Measurements from ENCODE around the gene NBEA.
"Not testable (repeated sequence)": the region's sequence is repeated elsewhere in the genome, so short reads cannot be mapped to it uniquely, and the experiment has no call there.

Gene NBEA, protein sequence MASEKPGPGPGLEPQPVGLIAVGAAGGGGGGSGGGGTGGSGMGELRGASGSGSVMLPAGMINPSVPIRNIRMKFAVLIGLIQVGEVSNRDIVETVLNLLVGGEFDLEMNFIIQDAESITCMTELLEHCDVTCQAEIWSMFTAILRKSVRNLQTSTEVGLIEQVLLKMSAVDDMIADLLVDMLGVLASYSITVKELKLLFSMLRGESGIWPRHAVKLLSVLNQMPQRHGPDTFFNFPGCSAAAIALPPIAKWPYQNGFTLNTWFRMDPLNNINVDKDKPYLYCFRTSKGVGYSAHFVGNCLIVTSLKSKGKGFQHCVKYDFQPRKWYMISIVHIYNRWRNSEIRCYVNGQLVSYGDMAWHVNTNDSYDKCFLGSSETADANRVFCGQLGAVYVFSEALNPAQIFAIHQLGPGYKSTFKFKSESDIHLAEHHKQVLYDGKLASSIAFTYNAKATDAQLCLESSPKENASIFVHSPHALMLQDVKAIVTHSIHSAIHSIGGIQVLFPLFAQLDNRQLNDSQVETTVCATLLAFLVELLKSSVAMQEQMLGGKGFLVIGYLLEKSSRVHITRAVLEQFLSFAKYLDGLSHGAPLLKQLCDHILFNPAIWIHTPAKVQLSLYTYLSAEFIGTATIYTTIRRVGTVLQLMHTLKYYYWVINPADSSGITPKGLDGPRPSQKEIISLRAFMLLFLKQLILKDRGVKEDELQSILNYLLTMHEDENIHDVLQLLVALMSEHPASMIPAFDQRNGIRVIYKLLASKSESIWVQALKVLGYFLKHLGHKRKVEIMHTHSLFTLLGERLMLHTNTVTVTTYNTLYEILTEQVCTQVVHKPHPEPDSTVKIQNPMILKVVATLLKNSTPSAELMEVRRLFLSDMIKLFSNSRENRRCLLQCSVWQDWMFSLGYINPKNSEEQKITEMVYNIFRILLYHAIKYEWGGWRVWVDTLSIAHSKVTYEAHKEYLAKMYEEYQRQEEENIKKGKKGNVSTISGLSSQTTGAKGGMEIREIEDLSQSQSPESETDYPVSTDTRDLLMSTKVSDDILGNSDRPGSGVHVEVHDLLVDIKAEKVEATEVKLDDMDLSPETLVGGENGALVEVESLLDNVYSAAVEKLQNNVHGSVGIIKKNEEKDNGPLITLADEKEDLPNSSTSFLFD (N-terminal part only)
- 2.9 to 8.8 (median 5.2) reads per million in 4 donors for total RNA-seq

GRCh38 chr13:34941835-34942731, at the start of gene NBEA:
TSS of gene NBEA (plus strand) at chr13:34942270. CDS start at chr13:34942821, 551 bp downstream.
- DNase-seq: peak; percentile 21 to 55 (median 46)

GRCh38 chr13:34894756-34895155, 47.3 kb upstream of the NBEA start:
- DNase-seq: no peak

- no peak for DNase-seq
Measured at GRCh38 chr13:34897220-34897619, 44.9 kb upstream of the NBEA start.

GRCh38 chr13:34899888-34900287, 42.2 kb upstream of the NBEA start:
- no peak for DNase-seq

- DNase-seq: no peak
Measured at GRCh38 chr13:34900288-34900739, 41.8 kb upstream of the NBEA start.

DNA sequence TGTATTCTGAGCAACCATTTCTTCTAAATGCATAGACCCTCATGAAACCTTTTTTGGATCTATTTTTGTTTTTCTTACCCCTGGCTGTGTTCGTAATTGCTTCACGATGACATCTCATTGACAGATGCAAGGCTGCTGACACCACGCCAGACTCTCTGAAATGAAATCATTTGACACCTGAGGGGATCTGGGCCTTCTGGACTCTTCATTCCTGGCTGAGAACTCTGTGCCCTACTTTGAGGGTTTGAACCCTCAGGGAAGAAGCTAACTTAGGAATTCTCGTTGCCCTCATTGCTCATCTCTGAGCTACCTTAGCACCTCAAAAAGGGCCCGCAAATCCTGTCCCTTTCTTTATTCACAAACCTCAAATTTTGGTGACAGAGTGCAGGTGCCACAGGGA, 40.5 kb upstream of the NBEA start:
- no peak for DNase-seq

DNA sequence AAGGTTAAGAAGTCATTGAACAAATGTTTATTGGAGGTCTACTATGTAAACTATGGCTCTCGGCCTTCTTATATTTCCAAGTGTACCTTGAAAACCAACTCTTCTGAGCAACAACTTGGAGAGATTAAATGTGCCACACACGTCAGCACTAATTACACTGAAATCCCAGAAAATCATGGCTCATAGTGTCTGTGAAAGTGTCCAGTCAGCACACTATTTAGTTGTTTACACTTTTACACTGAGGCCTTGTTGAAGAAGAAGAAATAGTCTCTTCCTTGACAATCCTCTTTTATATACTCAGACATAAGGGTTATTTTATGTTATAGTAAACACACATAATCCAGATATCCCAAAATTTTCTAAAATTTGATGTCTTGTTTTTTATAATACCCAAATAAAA, 30.9 kb upstream of the NBEA start:
- no peak for DNase-seq

GRCh38 chr13:34913040-34913439, 29.0 kb upstream of the NBEA start:
- DNase-seq: no peak

GRCh38 chr13:34914416-34914815, 27.7 kb upstream of the NBEA start:
- no peak for DNase-seq

GRCh38 chr13:34926508-34926907, 15.6 kb upstream of the NBEA start:
- DNase-seq: no peak

DNA sequence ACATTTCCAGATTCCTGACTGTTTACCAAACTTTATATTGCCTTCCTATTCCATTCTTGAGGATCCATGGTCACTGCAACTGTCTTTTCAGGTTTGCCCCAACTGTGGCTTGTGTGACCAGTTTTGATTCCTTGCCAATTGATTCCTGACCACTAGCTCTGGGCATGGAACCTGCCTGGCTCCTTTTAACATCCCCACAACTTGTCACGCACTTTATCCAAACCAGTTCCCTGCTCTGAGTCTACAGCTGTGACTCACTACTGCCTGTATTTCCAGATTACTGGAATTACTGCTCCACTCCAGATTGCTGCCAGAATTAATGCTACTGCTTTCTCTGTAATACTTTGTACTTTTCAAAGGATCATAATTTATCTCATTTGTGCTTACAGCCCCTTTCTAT, 13.4 kb upstream of the NBEA start:
- not testable (repeated sequence) for DNase-seq

DNA sequence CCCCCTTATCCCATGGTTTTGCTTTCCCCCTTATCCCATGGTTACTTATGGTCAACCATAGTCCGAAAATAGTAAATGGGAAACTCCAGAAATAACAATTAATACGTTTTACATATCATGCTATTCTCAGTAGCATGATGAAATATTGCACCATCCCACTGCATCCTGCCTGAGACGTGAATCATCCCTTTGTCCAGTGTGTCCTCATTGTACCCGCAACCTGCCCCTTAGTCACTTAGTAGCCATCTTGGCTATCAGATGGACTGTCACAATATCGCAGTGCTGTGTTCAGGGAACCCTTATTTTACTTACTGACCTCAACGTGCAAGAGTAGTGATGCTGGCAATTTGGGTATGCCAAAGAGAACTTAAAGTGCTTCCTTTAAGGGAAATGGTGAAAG, 10.5 kb upstream of the NBEA start:
- no peak for DNase-seq

- no peak for DNase-seq
Measured at GRCh38 chr13:34933349-34933748, 8.7 kb upstream of the NBEA start.

- no peak for DNase-seq
Measured at GRCh38 chr13:34933786-34934185, 8.3 kb upstream of the NBEA start.

GRCh38 chr13:34935841-34936240, 6.2 kb upstream of the NBEA start:
- no peak for DNase-seq

DNA sequence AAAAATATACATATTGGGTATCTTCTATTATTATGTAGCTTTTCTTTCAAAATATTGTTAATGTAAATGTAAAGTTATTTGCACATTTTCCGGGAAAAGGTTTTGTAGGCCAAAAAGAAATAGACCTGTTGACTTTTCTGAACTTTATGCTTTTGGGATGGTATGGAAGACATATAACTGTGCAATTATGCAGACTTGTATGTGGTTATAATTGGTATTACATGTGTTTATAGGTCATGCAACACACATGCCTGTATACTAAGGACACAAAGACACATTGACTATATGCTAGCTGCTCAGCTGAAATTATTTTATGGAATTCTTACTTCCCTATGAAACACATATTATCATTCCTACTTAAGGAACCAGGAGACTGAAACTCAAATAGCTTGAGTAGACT, 2.3 kb upstream of the NBEA start:
- no peak for DNase-seq

DNA sequence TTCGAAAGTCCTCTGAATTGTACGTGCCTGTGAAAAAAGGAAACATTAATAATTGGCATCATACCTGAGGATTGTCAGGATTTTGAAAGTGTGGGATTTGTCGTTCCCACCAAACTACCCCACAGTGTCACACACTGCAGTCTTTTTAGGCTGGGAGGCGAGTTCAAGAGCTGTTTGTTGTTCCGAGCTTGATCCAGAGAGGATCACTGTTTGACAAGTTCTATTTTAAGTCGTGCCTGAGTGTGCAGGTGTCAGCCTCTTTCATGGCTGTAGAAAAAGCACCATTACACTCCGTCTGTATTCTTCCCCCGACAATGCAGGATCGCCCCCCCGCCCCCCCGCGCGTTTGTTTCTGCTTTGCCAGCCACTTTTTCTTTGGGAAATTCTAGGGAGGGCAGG, 635 bp upstream of the NBEA start:
- no peak for DNase-seq

DNA sequence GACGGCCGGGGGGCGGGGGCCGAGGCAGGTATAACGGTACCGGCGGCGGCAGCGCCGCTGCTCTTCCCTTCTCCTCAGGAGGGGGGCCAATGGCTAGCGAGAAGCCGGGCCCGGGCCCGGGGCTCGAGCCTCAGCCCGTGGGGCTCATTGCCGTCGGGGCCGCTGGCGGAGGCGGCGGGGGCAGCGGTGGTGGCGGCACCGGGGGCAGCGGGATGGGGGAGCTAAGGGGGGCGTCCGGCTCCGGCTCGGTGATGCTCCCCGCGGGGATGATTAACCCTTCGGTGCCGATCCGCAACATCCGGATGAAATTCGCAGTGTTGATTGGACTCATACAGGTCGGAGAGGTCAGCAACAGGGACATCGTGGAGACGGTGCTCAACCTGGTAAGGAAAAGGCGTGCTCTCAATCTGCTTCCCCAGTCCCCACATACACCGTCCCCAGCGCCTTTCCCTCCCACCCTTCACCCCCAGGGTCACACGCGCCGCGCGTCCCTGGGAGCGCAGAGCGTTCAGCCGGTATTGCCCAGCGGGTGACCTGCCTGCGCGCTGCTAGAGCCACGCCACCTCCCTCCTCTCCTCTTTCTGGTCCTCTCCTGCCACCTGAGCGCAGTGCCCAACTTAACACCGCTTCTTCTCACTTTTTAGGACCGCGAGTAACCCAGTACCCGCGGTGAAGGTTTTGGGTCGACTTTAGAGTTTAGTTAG, 814 bp downstream of the NBEA start:
- peak in 1 of 5 donors; percentile 0 for DNase-seq

GRCh38 chr13:34943436-34944273, 1.6 kb downstream of the NBEA start:
- DNase-seq: no peak

DNA sequence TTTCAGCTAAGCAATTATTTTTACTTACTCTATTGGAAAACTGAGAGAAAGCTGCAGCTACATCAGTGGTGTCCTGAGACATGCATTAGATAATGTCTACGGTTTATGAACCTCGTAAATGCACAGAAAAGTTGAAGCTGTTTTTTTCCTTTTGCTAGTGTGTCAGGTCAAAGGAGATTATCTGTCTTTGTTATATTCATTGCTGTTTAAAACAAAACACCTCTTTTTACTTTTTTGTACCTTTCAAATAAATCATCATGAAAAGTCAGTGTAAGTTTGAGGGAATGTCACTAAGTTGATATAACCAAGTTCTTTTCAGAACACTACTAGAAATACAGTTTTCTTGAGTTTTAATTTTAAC, 2.2 kb downstream of the NBEA start:
- DNase-seq: no peak

GRCh38 chr13:34944751-34945150, 2.7 kb downstream of the NBEA start:
- no peak for DNase-seq

All from T-helper 1 cell (primary cell).